GM19099 (cell line): Measurements from ENCODE around the gene S100A7A.

Source experiments
- POLR2A ChIP-seq: IDR thresholded peaks from 3 replicates; pipeline ENCODE4 v1.6.1; 2011; ENCODE audit warnings: low read depth; ENCODE audit not compliant: insufficient read length; ENCODE audit errors: extremely low read depth

The S100A7A gene

GRCh38 chr1:153401461-153401860, 14.9 kb upstream of the S100A7A start:
- TF ChIP-seq POLR2A, result no peak

DNA sequence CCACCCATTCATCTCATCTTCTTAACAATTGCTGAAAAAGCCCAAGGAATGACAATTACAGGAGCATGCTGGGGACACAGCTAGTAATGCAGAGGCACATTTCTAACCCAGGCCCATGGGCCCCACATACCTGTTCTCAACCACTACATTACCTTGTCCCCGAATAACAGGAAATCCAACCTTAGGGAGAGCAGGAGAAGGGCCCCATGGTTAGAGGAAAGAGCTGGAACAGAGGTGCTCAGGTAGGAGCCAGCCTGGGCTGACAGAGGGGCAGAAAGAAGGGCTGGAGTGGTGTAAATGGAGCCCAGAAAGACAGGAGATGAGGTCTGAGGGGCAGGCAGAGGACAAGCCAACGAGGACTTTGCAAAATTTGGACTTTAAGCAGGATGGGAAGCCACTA, 14.1 kb upstream of the S100A7A start:
- no peak for TF ChIP-seq POLR2A

- TF ChIP-seq POLR2A, result no peak
These were observed 12.8 kb upstream of the S100A7A start for GRCh38 chr1:153403421-153404085.

- no peak for TF ChIP-seq POLR2A
These were observed 12.2 kb upstream of the S100A7A start for GRCh38 chr1:153404086-153404635.

DNA sequence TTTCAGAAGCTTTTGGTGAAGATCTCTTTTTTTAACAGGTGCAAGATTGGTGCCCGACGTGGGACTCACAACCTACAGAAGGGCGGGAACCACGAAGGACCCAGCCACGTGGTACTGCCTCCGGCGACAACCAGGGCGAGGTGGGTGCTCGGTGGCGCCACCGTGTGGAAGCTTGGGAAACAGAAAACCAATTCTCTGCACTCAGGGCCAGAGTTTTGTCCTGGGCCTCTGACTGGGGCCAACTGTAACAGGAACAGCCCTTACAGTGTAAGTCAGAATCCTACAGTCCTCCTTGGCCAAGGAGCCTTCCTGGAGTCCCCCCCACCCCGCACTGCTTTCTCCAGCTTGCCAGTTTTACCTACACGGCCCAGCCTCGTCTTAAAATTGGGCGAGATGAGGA, 11.6 kb upstream of the S100A7A start:
- no peak for TF ChIP-seq POLR2A

- TF ChIP-seq POLR2A, result no peak
These were observed 992 bp downstream of the S100A7A start for GRCh38 chr1:153417136-153417888.

DNA sequence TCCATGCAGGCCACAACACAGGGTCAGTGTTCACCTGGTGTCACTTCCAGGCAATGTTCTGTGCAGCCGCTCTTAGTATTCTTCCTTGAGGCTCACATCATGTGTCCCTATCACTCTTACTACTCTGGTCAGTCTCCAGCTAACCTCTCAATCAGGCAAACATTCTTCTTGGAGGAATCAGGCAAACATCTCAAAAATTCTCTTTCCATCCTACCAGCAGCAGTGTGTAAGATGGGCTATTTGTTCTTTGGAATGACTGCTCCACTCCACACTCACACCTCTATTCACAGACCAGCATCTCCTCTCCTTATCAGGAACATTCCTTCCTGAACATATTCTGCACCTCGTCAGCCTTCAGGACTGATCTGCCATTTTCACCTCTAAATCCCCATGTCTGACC, 4.0 kb downstream of the S100A7A start:
- TF ChIP-seq POLR2A, result no peak

- TF ChIP-seq POLR2A, result no peak
These were observed 6.2 kb downstream of the S100A7A start for GRCh38 chr1:153422450-153423068.

GRCh38 chr1:153426809-153427208, 10.5 kb downstream of the S100A7A start:
- no peak for TF ChIP-seq POLR2A

DNA sequence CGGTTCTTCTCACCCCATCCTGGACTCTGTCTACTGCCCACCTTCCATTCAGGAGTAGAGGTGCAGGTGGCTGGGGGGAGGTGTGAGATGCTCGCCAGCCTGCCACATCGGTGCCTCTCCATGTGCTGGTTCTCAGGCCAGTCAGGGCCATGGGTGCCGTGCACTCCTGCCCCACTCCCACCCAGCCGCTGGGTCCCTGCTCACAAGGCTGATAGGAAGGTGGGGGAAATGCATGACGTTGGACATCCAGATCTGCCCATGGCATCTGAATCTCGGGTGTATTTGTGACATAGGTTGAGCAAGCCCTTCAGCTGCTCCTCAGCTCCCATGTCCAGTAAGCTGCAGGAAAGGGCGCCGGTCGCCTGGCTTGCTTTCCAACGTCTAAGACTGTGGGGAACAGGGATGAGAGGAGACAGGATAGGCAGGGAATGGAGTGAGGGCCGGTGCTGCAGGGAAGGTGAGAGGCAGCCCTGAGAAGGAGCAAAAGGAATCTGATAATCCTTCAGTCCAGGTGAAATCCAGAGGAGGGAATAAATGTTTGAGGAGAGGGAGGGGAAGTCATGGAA, 11.8 kb downstream of the S100A7A start:
- no peak for TF ChIP-seq POLR2A

GRCh38 chr1:153428791-153429190, 12.5 kb downstream of the S100A7A start:
- no peak for TF ChIP-seq POLR2A

DNA sequence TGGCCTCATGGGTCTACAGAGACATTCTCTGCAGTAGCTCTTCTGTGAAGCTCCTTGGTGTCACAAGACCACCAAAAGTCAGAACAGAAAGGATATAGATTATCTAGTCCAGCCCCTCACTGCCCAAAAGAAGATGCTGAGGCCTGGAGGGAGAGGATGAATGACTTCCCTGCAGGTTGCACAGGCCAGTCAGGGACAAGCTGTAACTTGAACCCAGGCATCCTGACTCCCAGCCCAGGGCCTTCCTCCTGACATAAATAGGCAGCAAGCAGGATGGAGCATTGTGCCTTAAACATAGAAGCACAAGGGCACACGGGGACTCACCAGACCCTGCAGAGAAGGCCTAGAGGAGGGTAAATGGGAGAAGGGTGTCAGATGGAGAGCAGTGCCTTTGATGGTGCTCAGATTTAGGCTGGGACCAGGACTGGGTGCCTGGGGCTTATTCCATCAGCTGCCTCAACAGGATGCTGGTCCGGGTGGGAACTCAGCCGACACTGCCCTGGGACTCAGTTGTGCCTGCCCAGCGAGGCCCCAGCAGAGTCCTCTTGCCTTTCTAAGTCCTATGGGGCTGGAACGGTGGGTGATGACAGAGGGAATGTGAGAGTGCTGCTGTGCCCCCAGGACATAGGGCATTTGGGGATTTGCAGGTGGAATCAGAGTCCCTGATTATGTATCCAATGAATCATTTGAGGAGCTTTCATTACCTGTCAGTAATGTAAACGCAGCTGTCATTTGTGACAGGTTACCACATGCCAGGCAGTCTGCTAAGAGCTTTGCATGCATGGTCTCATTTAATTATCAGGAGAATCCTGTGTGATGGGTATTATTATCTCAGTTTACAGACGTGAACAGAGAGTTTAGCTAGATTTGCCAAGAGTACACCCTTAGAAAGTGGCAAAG, 13.2 kb downstream of the S100A7A start:
- TF ChIP-seq POLR2A, result no peak

- TF ChIP-seq POLR2A, result no peak
These were observed 13.8 kb downstream of the S100A7A start for GRCh38 chr1:153430166-153430553.

GRCh38 chr1:153430561-153430960, 14.2 kb downstream of the S100A7A start:
- no peak for TF ChIP-seq POLR2A

- TF ChIP-seq POLR2A, result no peak
These were observed 14.7 kb downstream of the S100A7A start for GRCh38 chr1:153431002-153431401.

DNA sequence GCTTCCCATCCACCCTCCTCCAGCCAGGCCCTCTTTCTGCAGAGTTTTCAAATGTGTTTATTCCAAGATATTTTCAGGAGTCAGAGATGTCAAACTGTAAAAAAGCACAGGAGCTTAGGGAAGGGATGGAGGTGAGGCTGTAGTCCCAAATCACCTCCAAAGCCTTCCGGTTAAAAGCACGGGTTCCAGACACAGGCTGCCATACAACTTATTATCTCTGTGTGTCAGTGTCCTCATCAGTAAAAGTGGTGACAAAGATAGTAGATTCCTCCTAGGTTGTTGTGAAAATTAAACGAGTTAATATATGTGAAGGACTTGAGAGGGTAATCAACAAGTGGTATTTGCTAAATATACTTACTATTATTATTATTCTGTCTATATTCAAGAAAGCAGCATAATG, 15.1 kb downstream of the S100A7A start:
- no peak for TF ChIP-seq POLR2A
